ENCODE data around the gene SOWAHC.

DNA sequence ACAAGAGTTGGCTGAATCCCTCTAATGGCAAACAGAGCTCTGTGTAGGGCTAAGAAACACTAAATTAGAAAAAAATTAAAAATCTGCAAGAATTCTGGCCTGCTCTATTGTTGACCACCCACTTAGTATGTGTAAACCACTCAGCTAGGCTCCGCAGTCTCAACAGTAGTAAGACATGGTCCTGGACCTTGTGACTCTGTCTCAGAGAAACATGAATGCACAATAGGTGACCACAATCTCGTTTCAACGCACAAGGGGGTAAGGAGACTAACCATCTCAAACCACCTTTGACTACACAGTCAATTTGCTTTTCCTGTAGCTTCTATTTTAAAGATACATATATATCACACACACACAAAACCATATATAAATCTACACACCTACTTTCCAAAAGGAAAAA lies 16.9 kb upstream of the SOWAHC start:
- no peak for TF ChIP-seq CTCF (IDR thresholded peaks at IDR 0.05)
- TF ChIP-seq ZFX (IDR thresholded peaks at IDR 0.05; ENCODE audit: borderline replicate concordance): no peak

All from 22Rv1 (cell line).